ENCODE data around the gene TNFRSF21.
A peak's percentile ranks its signal among the peaks of the same experiment; 100 is the strongest.

TNFRSF21 gene

DNA sequence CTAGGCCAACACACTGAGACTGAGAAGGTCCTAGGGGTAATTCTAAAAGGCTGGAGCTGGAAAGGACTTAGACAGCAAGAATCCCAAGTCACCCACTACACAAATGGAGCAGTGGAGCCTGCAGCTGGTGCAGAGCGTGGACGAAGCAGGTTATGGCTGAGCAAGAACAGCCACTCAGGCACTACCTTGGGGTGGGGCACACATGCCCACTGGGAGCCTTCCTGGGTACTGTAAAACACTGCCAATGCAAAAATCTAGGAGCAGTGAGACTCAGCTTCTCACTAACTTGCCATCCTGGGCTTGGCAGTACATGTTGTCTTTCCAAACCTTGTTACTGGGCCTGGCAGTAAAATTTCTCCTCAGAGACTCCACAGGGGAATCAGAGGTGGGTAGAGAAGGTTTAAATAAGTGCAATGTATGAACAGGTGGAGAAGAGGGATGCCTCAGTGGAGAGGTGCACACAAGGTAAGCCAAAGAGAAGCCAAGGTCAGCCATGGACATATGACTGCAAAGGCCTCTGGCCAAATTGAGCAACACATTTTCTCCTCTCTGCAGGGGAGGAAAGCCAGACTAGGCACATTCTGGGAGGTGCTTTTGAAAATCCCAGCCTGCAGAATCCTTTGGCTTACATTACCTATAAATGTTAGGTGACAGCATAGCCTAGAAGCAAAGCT lies 105.6 kb downstream of the TNFRSF21 start:
- no peak for FAIRE-seq

DNA sequence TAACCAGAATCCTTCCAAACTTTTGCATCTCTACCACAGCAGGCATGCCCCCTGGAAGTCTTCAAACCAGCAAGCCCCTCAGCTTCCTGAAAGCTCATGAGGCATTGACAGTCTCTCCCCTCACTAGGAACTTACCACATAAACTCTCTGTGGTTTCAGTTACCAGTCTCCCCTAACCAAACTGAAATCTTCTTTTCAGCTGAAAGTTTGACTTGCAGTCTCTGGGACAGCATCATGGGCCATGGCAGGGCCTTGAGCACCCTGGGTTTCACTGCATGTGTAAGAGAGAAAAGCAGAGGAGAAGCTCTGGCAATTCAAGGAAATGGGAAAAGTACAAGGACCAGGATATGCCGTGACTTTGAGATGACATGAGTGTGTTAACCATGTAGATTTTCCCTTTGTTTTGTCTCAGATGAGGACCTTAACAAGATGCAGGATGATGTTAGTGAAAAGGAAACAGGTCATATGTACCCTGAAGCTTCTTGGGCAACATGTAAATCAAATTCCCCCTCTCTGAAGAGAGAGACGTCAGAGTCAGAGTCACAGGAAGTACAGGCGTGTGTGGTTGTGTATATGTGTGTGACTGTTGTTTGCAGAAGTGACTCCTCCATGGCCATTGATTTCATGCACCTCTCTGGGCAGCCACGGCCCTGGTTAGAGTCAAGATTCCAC lies 106.3 kb downstream of the TNFRSF21 start:
- FAIRE-seq, result no peak

DNA sequence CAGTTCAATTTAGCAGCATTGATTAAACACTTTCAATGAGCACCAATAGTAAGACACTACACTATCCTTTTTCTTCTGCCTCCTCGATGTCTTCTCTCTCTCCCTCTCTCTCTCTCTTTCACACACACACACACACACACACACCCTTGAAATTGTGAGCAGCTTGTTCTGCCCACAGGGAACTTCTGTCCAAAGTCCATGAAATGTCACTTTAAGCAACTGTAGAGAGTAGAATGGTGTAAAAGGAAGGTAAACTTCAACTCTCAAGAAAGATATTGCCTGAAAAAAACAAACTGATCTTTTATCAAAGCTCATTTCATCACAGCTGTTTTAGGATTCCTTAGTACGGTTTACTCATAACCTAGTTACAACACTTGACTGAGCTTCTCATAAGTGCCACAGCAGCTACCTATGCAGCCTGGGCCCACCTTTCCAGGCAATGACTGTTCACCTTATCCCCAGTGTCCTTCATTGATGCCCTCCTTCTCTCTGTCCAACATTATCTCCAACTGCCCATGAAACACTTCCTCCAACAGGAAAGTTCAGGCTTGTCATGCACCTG lies 107.0 kb downstream of the TNFRSF21 start:
- FAIRE-seq, result no peak

DNA sequence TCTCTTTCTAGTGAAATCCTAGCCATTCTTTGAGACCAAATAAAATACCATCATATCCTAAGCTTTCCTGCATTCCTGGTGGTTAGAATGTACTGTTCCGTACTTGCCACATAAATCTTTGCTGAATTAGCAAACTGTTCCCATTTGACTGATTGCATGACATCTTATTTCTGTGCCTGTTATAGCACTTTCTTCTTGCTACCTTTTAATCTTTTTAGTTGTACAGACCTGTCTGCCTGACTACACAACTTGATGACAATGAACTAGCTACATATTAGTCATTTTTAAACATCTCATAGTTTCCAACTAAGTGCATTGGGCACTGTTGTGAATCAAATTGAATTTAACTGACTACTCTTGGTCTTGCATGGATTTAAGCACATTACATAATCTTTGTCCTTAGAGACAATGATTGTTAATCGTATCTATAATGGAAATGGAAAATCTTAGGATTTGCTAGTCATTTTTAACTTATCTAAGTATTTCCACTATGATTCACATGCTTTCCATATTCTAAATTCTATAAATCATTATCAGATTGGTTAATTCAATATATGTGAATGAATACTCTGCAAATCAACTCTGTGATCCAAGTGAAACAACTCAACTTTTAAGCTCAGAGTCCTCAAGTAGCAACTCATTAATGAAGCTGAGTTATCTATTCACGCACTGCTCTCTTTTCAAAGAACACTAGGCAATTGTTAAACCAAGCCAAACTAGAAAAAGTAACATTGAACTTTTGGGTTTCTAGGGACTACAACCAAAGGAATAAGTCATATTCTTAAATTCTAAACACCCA lies 109.0 kb downstream of the TNFRSF21 start:
- peak; percentile 45 for FAIRE-seq

DNA sequence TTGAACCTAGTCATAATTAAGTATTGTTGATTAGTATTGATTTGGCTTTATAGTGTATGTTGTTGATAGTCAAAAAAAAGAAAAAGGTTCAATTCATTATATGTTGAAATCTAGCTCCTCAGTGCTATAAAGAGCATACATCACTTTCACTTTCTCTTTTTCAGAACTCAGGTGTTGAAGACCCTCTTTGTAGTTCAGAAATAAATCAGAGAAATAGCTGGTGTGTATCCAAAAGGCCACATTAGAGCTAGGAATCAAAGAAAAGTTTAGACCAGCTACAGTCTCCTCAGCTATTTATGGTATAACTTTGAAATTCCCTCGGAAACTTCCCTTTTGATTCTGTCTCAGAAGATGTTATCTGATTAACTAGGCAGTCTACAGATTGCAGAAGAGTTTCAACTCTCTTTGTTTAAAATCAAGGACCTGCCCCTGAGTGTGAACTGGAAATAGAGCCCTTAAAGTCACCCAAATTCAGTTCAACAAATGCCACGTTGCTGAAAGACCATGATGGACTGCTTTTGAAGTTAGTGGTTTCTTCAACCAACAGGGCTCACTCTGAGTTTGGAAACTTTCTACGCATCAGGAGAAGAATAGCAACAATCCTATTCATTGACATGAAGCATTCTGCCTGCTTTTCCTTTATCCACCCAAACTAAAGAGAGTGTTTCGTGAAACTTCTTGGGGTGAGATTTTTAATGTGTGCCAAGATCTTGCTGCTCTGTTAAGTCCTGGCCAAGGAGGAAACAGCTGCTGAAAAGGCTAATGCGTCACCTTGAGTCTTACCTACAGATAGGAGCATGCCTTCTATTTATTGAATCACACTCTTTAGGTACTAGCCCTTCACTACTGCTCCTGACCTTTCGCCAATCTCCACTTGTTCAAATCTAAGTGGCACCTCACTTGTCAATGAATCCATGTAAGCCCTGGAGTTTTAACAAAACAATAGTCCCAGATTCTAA lies 111.7 kb downstream of the TNFRSF21 start:
- FAIRE-seq, result peak; percentile 49

DNA sequence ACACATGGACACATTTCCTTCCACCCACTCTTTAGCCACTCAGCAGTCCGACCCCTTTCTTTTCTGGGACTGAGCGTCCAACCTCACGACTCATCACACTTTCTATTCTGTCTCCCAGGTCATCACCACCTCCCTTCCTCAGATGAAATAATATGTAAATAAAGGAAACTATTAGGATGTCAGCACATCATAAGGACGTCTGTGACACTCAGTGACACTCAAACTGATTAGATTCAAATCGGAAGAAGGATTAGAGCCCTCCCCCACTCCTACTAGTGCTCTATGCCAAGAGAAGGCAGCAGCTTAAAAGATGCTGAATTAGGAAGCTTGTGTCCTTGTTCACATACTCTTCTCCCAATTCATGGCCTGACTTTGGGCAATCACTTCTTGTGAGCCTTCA lies 113.6 kb downstream of the TNFRSF21 start:
- no peak for FAIRE-seq

DNA sequence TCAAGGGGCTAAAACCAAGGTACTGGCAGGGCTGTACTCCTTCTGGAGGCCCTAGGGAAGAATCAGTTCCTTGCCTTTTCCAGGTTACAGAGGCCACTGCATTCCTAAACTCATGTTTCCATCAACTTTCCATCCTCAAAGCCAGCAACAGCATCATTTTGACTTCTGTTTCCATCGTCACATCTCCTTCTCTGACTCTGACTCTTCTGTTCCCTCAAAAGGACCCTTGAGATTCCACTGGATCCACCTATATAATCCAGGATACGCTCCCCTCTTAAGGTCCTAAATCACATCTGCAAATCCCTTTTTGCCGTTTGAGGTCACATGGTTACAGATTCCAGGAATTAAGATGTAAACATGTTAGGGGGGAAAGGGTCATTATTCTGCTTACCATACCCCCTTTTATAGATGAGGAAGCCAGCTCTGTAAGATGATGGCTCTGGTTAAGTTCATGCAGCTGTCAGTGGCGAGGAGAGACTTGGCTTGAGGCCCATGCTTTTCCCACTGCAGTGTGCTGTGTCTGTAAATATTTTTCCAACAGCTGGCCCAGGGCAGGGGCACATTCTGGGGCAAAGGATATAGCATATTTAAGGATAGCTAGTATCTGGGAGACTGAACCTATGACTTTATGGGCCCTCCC lies 114.6 kb downstream of the TNFRSF21 start:
- FAIRE-seq, result no peak

DNA sequence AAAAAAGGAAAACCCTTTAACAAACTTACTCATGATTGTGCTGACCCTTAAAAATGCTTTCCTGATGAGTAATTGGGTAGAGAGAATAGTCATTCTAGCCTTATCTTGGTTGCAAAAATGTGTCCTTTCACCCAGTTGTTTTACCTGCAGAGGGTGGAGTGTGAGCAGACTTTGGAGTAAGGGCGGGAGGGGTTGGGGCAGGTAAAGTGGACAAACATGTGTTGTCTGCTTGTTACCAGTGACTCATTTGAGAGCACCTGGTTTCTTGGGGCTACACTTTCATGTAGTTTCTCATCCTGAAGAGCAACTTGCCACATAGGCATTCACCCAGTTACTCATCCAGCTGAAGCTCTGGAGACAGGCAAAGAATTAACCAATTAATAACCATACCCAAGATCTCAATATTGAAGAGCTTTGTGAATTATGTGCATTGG lies 121.1 kb downstream of the TNFRSF21 start:
- no peak for FAIRE-seq

DNA sequence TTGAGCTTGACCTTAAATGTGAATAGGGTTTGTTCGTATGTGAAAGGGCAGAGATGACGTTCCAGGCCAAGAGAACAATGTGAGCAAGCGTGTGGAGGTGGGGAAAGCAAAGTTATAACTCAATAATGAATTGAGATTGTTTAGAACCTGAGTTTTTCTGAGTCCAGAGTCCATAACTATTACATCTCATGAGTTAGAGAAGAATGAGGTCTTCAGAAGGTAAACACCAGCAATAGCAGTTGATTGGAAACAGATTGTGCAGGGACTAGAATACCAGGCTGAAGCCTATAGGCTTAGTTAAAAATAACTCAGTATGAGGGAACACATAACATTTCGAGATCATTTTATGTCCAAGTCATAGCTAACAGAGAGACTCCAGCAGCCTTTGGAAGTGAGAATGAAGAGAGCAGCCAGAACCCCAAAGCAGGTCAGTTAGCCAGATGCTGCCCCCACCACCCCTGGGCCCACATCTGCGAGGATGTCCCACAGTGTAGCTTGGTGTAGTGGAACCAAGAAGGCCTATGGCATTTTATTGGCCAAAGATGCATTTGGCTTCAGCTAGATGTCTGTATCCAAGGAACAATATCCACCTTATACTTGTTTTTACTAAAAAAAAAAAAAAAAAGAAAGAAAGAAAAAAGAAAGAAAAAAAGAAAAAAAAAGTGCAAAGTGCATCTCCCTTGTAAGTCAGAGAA lies 121.7 kb downstream of the TNFRSF21 start:
- FAIRE-seq, result no peak

DNA sequence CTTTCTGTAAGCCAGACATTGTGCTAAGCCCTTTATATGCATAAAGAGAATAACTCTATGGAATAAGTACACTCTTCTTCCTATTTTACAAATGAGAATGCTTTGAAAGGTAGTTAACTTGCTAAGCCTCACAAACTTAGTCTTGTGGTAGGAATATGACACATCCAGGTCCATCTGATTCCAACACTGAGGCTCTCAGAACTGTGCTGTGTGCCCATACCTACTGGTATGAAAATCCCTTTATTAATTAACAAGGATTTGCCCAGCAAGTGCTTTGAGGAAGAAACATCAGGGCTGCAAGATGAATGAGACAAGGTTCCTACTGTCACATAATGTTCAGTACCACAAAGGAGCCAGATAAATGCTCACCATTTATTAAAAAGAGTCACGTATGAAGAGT lies 122.6 kb downstream of the TNFRSF21 start:
- no peak for FAIRE-seq

DNA sequence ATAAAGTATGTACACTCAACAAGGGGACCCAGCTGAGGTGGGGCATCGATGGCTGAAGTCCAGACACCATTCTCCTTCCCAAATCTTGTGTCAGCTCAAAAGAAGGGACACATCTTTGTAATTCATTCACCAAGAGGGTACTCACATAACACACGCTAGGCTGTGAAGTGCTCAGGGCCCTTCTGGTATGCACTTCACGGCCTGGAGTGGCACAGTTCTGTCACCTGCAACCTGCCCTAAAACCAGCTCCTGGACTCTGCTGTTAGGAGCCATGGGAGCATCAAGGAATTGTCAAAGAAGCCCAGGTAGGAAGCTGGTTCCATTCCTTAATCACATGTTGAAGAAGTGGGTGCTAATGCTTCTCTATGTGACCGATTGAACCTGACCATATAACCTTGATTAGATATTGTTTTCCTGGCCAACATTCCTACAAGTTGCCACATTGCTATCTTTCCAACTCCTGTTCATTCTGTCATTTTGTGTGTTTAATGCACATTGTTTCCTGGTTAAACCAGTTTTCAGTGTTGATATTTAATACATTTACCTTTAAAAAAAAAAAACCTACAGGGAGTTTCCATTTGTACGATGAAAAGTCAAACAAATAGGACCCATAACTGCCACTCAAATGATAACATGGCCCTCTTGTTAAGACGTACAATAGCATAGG lies 127.3 kb downstream of the TNFRSF21 start:
- FAIRE-seq, result no peak

DNA sequence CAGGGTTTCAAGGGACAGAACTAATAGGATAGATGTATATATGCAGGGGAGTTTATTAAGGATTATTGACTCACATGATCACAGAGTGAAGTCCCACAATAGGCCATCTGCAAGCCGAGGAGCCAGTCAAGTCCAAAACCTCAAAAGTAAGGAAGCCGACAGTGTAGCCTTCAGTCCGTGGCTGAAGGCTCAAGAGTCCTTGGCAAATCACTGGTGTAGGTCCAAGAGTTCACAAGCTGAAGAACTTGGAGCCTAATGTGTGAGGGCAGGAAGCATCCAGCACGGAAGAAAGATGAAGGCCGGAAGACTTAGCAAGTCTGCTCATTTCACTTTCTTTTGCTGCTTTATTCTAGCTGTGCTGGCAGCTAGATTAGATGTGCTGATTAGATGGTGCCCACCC lies 128.0 kb downstream of the TNFRSF21 start:
- no peak for FAIRE-seq
